Mucosa of stomach (tissue), 1 donor: ENCODE measurements around the gene KRT28.

Experiments used
- H3K27me3 ChIP-seq: one replicate; pipeline ENCODE4 v1.7.0; 2013; ENCODE audit warnings: mild to moderate bottlenecking, low read length; ENCODE audit not compliant: control insufficient read depth, insufficient read depth
- H3K36me3 ChIP-seq: one replicate; pipeline ENCODE4 v1.7.0; 2013; ENCODE audit warnings: low read length; ENCODE audit not compliant: control insufficient read depth, insufficient read depth
- H3K4me1 ChIP-seq: one replicate; pipeline ENCODE4 v1.7.0; 2013; ENCODE audit warnings: mild to moderate bottlenecking, low read length; ENCODE audit not compliant: control insufficient read depth, insufficient read depth
- H3K4me3 ChIP-seq: one replicate; pipeline ENCODE4 v1.7.0; 2013; ENCODE audit warnings: low read length
- H3K9ac ChIP-seq: one replicate; pipeline ENCODE4 v1.7.0; 2013; ENCODE audit warnings: mild to moderate bottlenecking, low read length, moderate library complexity
- H3K9me3 ChIP-seq: one replicate; pipeline ENCODE4 v1.7.0; 2013; ENCODE audit warnings: mild to moderate bottlenecking, low read length, moderate library complexity; ENCODE audit not compliant: control insufficient read depth
- donor health status: Pancreatic carcinoma.

Gene KRT28

GRCh38 chr17:40828454-40829044 lies 28.8 kb upstream of the KRT28 start:
- H3K36me3 ChIP-seq = no peaks in the 10 kb centered on the region
- no peak overlapping the region for H3K4me3 ChIP-seq
- no peaks in the 10 kb centered on the region for H3K27me3 ChIP-seq
- no peaks in the 10 kb centered on the region for H3K4me1 ChIP-seq
- no peak overlapping the region for H3K9ac ChIP-seq
- H3K9me3 ChIP-seq = no peaks in the 10 kb centered on the region

- H3K36me3 ChIP-seq = no peaks in the 10 kb centered on the region
- no peaks in the 10 kb centered on the region for H3K9me3 ChIP-seq
- no peaks in the 10 kb centered on the region for H3K4me1 ChIP-seq
- no peak overlapping the region for H3K4me3 ChIP-seq
- no peaks in the 10 kb centered on the region for H3K27me3 ChIP-seq
- no peak overlapping the region for H3K9ac ChIP-seq
These were observed 28.1 kb upstream of the KRT28 start for GRCh38 chr17:40827746-40828453.

GRCh38 chr17:40825599-40825998 lies 25.8 kb upstream of the KRT28 start:
- no peaks in the 10 kb centered on the region for H3K27me3 ChIP-seq
- H3K36me3 ChIP-seq = no peaks in the 10 kb centered on the region
- no peaks in the 10 kb centered on the region for H3K9me3 ChIP-seq
- no peaks in the 10 kb centered on the region for H3K4me1 ChIP-seq
- no peak overlapping the region for H3K4me3 ChIP-seq
- no peak overlapping the region for H3K9ac ChIP-seq

GRCh38 chr17:40824015-40824832 lies 24.5 kb upstream of the KRT28 start:
- Histone ChIP-seq H3K9ac (no peak overlapping the region), H3K4me3 (no peak overlapping the region), H3K4me1 (no peaks in the 10 kb centered on the region), H3K27me3 (no peaks in the 10 kb centered on the region), H3K9me3 (no peaks in the 10 kb centered on the region), H3K36me3 (no peaks in the 10 kb centered on the region)

- no peak within 1 kb of the TSS for H3K9ac ChIP-seq
- H3K4me1 ChIP-seq = no peaks in the 10 kb centered on the region
- H3K27me3 ChIP-seq = no peaks in the 10 kb centered on the region
- no peaks in the 10 kb centered on the region for H3K36me3 ChIP-seq
- no peak within 1 kb of the TSS for H3K4me3 ChIP-seq
- no peaks in the 10 kb centered on the region for H3K9me3 ChIP-seq
These were observed 22.5 kb upstream of the KRT28 start, which contains the start of gene KRT10 for GRCh38 chr17:40822132-40822812. TSS of gene KRT10 (minus strand) at chr17:40822614. CDS start at chr17:40822585, 29 bp downstream.

- no peak overlapping the region for H3K4me3 ChIP-seq
These were observed 21.8 kb upstream of the KRT28 start for GRCh38 chr17:40821536-40821935.

GRCh38 chr17:40820228-40820838 lies 20.6 kb upstream of the KRT28 start:
- Histone ChIP-seq H3K9ac (no peak overlapping the region), H3K9me3 (no peaks in the 10 kb centered on the region), H3K4me1 (no peaks in the 10 kb centered on the region), H3K36me3 (no peaks in the 10 kb centered on the region), H3K4me3 (no peak overlapping the region), H3K27me3 (no peaks in the 10 kb centered on the region)

More at GRCh38 chr17:40821536-40821935, 21.8 kb upstream of the KRT28 start:
- Histone ChIP-seq H3K9ac (no peak overlapping the region), H3K4me1 (no peaks in the 10 kb centered on the region), H3K27me3 (no peaks in the 10 kb centered on the region), H3K9me3 (no peaks in the 10 kb centered on the region), H3K36me3 (no peaks in the 10 kb centered on the region)

- H3K9ac ChIP-seq = no peak overlapping the region
- H3K4me1 ChIP-seq = no peaks in the 10 kb centered on the region
- H3K9me3 ChIP-seq = no peaks in the 10 kb centered on the region
- no peaks in the 10 kb centered on the region for H3K36me3 ChIP-seq
- H3K4me3 ChIP-seq = peak overlapping the region; percentile 4
- no peaks in the 10 kb centered on the region for H3K27me3 ChIP-seq
These were observed 19.9 kb upstream of the KRT28 start for GRCh38 chr17:40819528-40820125.

GRCh38 chr17:40818733-40819527 lies 19.2 kb upstream of the KRT28 start:
- Histone ChIP-seq H3K4me1 (no peaks in the 10 kb centered on the region), H3K9me3 (no peaks in the 10 kb centered on the region), H3K27me3 (no peaks in the 10 kb centered on the region), H3K36me3 (no peaks in the 10 kb centered on the region), H3K9ac (peak overlapping the region; percentile 55), H3K4me3 (peak overlapping the region; percentile 88)

GRCh38 chr17:40818343-40818732 lies 18.6 kb upstream of the KRT28 start:
- H3K27me3 ChIP-seq = no peaks in the 10 kb centered on the region
- H3K4me3 ChIP-seq = peak overlapping the region; percentile 88
- H3K36me3 ChIP-seq = no peaks in the 10 kb centered on the region
- no peaks in the 10 kb centered on the region for H3K9me3 ChIP-seq
- no peaks in the 10 kb centered on the region for H3K4me1 ChIP-seq
- H3K9ac ChIP-seq = peak overlapping the region; percentile 55
